ENCODE data around the gene CDS2.

Gene CDS2

DNA sequence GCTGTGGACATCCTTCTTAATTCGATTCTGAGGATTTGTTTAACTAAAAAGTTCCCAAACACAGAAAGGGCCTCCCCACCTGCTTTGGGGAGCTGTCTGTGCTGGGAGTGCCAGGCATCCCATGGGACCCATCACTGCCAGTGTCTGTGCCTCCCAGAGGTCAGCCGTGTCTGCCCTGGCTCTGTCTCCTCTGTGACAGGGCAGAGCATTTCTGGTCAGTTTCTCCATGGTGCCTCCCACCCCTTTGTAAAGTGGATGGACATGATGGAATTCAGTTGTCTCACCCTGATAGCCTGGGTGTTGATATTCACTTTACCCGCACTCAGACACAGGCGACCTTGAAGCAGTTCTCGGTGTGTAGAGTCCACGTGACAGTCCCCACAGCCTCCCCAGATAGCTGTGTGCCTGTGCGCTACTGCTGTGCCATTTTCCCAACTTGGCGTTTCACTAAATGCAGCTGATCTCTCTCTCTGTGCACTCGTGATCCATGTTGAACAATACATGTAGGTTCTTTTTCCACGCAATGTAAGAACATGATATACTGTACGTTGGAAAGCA is 70.5 kb downstream of the CDS2 start:
- peaks cover 15 to 36% of the 10 kb centered on the region in 2 donors for H3K36me3 ChIP-seq (ENCODE audit: control insufficient read depth in 1 of 2, insufficient read depth in 2 of 2, low read length in 2 of 2)
- peaks cover 0 to 2% of the 10 kb centered on the region in 2 donors for H3K4me1 ChIP-seq (ENCODE audit: control insufficient read depth in 1 of 2, insufficient read depth in 2 of 2, low read length in 2 of 2)
- H3K27ac ChIP-seq (ENCODE audit: low read length) = no peak overlapping the region
- no peaks in the 10 kb centered on the region for H3K27me3 ChIP-seq (ENCODE audit: low read depth, low read length)
- H3K9me3 ChIP-seq (ENCODE audit: control insufficient read depth in 1 of 2, low read length in 2 of 2) = no peaks in the 10 kb centered on the region
- H3K4me3 ChIP-seq (ENCODE audit: low read depth in 1 of 2, low read length in 2 of 2) = no peak overlapping the region

DNA sequence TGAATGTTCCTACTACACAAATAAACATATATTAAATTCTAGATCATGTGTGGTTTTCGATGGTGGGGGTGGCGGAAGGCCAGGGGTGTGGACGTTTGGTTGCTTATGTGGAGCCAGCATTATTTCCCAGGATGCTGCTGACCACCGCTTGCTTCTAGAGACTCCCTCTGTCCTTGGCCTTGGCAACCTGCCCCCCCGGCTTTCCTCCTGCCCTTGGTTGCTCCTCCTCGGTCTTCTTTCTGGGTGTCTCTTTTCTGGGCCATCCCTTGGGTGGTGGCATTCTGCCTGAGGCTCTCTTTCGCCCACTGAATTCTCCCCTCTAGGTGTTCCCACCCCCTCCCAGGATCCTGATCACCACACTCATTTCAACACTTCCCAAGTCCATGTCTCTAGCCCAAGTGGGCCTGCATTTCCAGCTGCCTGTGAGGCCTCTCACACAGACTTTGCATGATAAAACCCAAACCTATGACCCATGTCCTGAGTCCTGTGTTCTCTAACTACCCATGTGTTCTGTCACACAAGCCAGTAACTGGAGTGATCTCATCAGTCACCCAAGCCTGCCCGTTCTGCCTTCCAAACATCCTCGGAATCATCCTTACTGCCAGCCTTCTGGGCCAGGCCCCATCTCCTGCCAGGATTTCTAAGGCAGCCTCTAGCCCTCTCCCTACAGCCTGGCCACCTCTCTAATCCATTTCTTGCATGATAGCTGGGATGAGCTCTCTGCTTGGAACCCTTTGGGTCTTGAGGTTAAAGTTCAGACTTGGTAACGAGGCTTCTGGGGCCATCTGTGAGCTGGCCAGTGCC is 71.2 kb downstream of the CDS2 start:
- Histone ChIP-seq H3K27ac (ENCODE audit: low read length) (no peak overlapping the region), H3K9me3 (ENCODE audit: control insufficient read depth in 1 of 2, low read length in 2 of 2) (no peaks in the 10 kb centered on the region), H3K4me1 (ENCODE audit: control insufficient read depth in 1 of 2, insufficient read depth in 2 of 2, low read length in 2 of 2) (no peaks in the 10 kb centered on the region), H3K4me3 (ENCODE audit: low read depth in 1 of 2, low read length in 2 of 2) (no peak overlapping the region), H3K36me3 (ENCODE audit: control insufficient read depth in 1 of 2, insufficient read depth in 2 of 2, low read length in 2 of 2) (peaks cover 15 to 33% of the 10 kb centered on the region in 2 donors), H3K27me3 (ENCODE audit: low read depth, low read length) (no peaks in the 10 kb centered on the region)

GRCh38 chr20:5198651-5198924 is 71.8 kb downstream of the CDS2 start:
- Histone ChIP-seq H3K9me3 (ENCODE audit: control insufficient read depth in 1 of 2, low read length in 2 of 2) (no peaks in the 10 kb centered on the region), H3K27ac (ENCODE audit: low read length) (no peak overlapping the region), H3K4me3 (ENCODE audit: low read depth in 1 of 2, low read length in 2 of 2) (no peak overlapping the region), H3K4me1 (ENCODE audit: control insufficient read depth in 1 of 2, insufficient read depth in 2 of 2, low read length in 2 of 2) (no peaks in the 10 kb centered on the region), H3K27me3 (ENCODE audit: low read depth, low read length) (no peaks in the 10 kb centered on the region), H3K36me3 (ENCODE audit: control insufficient read depth in 1 of 2, insufficient read depth in 2 of 2, low read length in 2 of 2) (peaks cover 15 to 30% of the 10 kb centered on the region in 2 donors)

GRCh38 chr20:5203380-5203779 is 76.6 kb downstream of the CDS2 start:
- Histone ChIP-seq H3K36me3 (ENCODE audit: control insufficient read depth in 1 of 2, insufficient read depth in 2 of 2, low read length in 2 of 2) (peaks cover 0 to 8% of the 10 kb centered on the region in 2 donors), H3K4me1 (ENCODE audit: control insufficient read depth in 1 of 2, insufficient read depth in 2 of 2, low read length in 2 of 2) (peaks cover 0 to 4% of the 10 kb centered on the region in 2 donors), H3K27ac (ENCODE audit: low read length) (no peak overlapping the region), H3K9me3 (ENCODE audit: control insufficient read depth in 1 of 2, low read length in 2 of 2) (no peaks in the 10 kb centered on the region), H3K4me3 (ENCODE audit: low read depth in 1 of 2, low read length in 2 of 2) (no peak overlapping the region), H3K27me3 (ENCODE audit: low read depth, low read length) (no peaks in the 10 kb centered on the region)

- H3K9me3 ChIP-seq (ENCODE audit: control insufficient read depth in 1 of 2, low read length in 2 of 2) = no peaks in the 10 kb centered on the region
- H3K27ac ChIP-seq (ENCODE audit: low read length) = no peak overlapping the region
Observed at GRCh38 chr20:5205348-5206210, 78.8 kb downstream of the CDS2 start.

DNA sequence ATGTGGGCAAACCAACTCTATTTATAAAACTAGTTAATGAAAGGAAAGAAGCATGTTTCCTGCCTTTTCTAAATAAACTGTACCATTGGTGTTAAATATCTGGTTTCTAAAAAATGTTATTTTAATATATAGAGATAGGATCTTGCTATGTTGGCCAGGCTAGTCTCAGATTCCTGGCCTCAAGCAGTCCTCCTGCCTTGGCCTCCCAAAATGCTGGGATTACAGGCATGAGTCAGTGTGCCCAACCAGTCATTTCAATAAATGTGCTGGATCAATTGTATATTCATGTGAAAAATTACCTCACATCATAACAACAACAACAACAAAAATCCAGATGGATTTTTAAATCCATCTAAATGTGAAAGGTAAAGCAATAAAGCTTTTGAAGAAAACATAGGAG is 80.3 kb downstream of the CDS2 start:
- Histone ChIP-seq H3K27me3 (ENCODE audit: low read depth, low read length) (no peaks in the 10 kb centered on the region), H3K36me3 (ENCODE audit: control insufficient read depth in 1 of 2, insufficient read depth in 2 of 2, low read length in 2 of 2) (peaks cover 0 to 6% of the 10 kb centered on the region in 2 donors), H3K4me1 (ENCODE audit: control insufficient read depth in 1 of 2, insufficient read depth in 2 of 2, low read length in 2 of 2) (peaks cover 0 to 4% of the 10 kb centered on the region in 2 donors), H3K9me3 (ENCODE audit: control insufficient read depth in 1 of 2, low read length in 2 of 2) (no peaks in the 10 kb centered on the region), H3K4me3 (ENCODE audit: low read depth in 1 of 2, low read length in 2 of 2) (no peak overlapping the region), H3K27ac (ENCODE audit: low read length) (no peak overlapping the region)

More at GRCh38 chr20:5205348-5206210, 78.8 kb downstream of the CDS2 start:
- Histone ChIP-seq H3K4me3 (ENCODE audit: low read depth in 1 of 2, low read length in 2 of 2) (no peak overlapping the region), H3K36me3 (ENCODE audit: control insufficient read depth in 1 of 2, insufficient read depth in 2 of 2, low read length in 2 of 2) (no peaks in the 10 kb centered on the region), H3K27me3 (ENCODE audit: low read depth, low read length) (no peaks in the 10 kb centered on the region), H3K4me1 (ENCODE audit: control insufficient read depth in 1 of 2, insufficient read depth in 2 of 2, low read length in 2 of 2) (peaks cover 0 to 4% of the 10 kb centered on the region in 2 donors)

DNA sequence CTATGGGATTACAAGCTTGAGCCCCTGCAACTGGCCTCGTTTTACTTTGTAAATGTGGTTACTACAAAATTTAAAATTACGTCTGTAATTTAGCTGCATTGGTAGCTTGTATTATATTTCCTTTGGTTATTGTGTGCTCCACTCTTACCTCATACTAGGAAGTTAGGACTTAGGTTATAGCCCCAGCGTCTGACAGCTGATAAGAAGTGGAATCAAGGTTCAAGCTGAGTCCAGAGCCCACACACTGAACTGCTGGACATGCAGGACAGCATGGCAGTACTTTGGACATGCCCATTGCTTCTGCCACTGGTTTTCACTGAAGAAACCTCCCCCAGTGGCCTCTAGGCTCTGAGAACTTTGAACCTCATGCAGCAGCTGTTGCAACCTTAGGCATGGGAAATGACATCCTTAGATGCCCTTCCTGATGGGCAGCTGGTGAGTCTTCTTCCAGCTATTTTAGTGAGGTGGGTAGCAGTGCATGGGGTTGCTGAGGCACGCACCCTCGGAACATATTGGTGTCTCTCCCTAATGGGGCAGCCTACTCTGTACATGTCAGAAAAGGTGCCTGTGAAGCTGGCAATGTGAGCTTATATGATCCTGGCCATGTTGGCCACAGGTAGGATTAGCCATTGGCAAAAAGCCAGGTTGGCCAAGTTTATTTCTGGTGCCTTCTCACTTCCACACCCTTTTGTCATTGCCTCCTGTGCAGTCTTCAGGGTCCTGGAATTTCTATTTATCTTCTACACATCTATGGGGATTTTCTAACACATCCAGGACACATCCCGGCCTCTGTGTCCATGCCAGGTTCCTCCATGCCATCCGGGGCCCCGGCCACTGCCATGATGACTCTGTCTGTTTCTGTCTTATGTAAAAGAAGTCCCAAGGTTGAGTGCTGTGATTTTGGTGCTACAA is 85.3 kb downstream of the CDS2 start:
- Histone ChIP-seq H3K4me3 (ENCODE audit: low read depth in 1 of 2, low read length in 2 of 2) (no peak overlapping the region), H3K4me1 (ENCODE audit: control insufficient read depth in 1 of 2, insufficient read depth in 2 of 2, low read length in 2 of 2) (no peaks in the 10 kb centered on the region), H3K27ac (ENCODE audit: low read length) (no peak overlapping the region), H3K36me3 (ENCODE audit: control insufficient read depth in 1 of 2, insufficient read depth in 2 of 2, low read length in 2 of 2) (peaks cover 0 to 15% of the 10 kb centered on the region in 2 donors), H3K27me3 (ENCODE audit: low read depth, low read length) (no peaks in the 10 kb centered on the region), H3K9me3 (ENCODE audit: control insufficient read depth in 1 of 2, low read length in 2 of 2) (no peaks in the 10 kb centered on the region)

GRCh38 chr20:5212907-5213487 is 86.2 kb downstream of the CDS2 start:
- Histone ChIP-seq H3K36me3 (ENCODE audit: control insufficient read depth in 1 of 2, insufficient read depth in 2 of 2, low read length in 2 of 2) (peaks cover 0 to 15% of the 10 kb centered on the region in 2 donors), H3K27ac (ENCODE audit: low read length) (no peak overlapping the region), H3K4me3 (ENCODE audit: low read depth in 1 of 2, low read length in 2 of 2) (no peak overlapping the region), H3K27me3 (ENCODE audit: low read depth, low read length) (no peaks in the 10 kb centered on the region), H3K4me1 (ENCODE audit: control insufficient read depth in 1 of 2, insufficient read depth in 2 of 2, low read length in 2 of 2) (no peaks in the 10 kb centered on the region), H3K9me3 (ENCODE audit: control insufficient read depth in 1 of 2, low read length in 2 of 2) (no peaks in the 10 kb centered on the region)

- no peak overlapping the region for H3K27ac ChIP-seq (ENCODE audit: low read length)
- peaks cover 0 to 15% of the 10 kb centered on the region in 2 donors for H3K36me3 ChIP-seq (ENCODE audit: control insufficient read depth in 1 of 2, insufficient read depth in 2 of 2, low read length in 2 of 2)
- H3K9me3 ChIP-seq (ENCODE audit: control insufficient read depth in 1 of 2, low read length in 2 of 2) = no peaks in the 10 kb centered on the region
- H3K4me1 ChIP-seq (ENCODE audit: control insufficient read depth in 1 of 2, insufficient read depth in 2 of 2, low read length in 2 of 2) = no peaks in the 10 kb centered on the region
- H3K4me3 ChIP-seq (ENCODE audit: low read depth in 1 of 2, low read length in 2 of 2) = no peak overlapping the region
- H3K27me3 ChIP-seq (ENCODE audit: low read depth, low read length) = no peaks in the 10 kb centered on the region
Observed at GRCh38 chr20:5214826-5215225, 88.0 kb downstream of the CDS2 start.

DNA sequence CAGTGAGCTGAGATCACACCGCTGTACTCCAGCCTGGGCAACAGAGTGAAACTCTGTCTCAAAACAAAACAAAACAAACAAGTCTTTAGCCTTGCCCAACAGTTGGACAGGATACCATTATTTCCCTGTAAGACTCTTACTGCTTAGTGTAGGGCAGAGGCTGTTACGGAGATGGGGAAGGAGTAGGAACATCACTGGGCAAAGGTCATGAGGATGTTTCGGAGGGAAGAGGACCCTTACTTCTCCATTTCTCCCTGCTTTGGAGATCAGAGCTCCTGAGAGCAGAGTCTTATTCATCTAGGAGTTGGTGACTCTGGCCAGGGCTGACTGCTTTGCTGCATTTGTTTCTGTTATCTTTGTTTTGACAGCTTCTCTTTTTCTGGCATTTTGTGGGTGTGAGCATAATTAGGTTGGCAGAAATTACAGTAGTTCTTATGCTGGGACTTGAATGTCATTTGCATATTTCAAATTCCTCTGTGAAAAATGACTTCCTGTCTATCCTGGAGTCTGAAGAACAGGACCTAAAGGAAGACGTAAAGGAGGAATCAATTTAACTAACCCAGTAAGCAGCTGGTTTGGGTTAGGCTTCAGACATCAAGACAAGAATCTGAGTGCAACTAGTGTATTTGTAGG is 89.0 kb downstream of the CDS2 start:
- H3K4me3 ChIP-seq (ENCODE audit: low read depth in 1 of 2, low read length in 2 of 2) = no peak overlapping the region
- H3K9me3 ChIP-seq (ENCODE audit: control insufficient read depth in 1 of 2, low read length in 2 of 2) = no peaks in the 10 kb centered on the region
- H3K4me1 ChIP-seq (ENCODE audit: control insufficient read depth in 1 of 2, insufficient read depth in 2 of 2, low read length in 2 of 2) = no peaks in the 10 kb centered on the region
- H3K36me3 ChIP-seq (ENCODE audit: control insufficient read depth in 1 of 2, insufficient read depth in 2 of 2, low read length in 2 of 2) = peaks cover 0 to 15% of the 10 kb centered on the region in 2 donors
- H3K27ac ChIP-seq (ENCODE audit: low read length) = no peak overlapping the region
- no peaks in the 10 kb centered on the region for H3K27me3 ChIP-seq (ENCODE audit: low read depth, low read length)
